HG03439 (cell line): ENCODE measurements around the gene CIRBP.
"Not testable (repeated sequence)": the region's sequence is repeated elsewhere in the genome, so short reads cannot be mapped to it uniquely, and the experiment has no call there.

Experiments used
- ATAC-seq: cut with Tn5 transposase; IDR thresholded peaks from one replicate; pipeline ENCODE4 v1.9.1; 2021; ENCODE audit warnings: mild to moderate bottlenecking, moderate library complexity; ENCODE audit not compliant: unreplicated experiment

CIRBP gene

DNA sequence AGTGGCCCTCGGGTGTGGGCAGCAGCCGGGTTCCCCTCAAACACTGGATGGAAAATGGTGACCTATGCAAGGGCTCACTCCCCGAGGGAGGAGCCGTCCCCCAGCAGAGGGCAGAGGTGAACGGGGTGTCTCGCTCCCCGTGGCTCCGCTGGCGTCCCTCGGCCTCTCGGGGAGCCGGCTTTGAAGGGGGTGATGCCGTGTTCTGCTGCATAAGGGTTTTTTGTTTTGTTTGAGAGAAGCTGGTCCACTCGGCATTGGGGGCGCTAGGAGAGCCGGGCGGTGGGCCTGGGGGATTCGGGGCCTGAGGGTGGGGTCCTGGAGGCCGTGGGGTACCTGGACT is 20.5 kb downstream of the CIRBP start:
- no peak for ATAC-seq

- ATAC-seq = no peak
Measured at GRCh38 chr19:1290196-1290702, 21.1 kb downstream of the CIRBP start.

GRCh38 chr19:1290703-1291651 is 21.8 kb downstream of the CIRBP start:
- no peak for ATAC-seq

DNA sequence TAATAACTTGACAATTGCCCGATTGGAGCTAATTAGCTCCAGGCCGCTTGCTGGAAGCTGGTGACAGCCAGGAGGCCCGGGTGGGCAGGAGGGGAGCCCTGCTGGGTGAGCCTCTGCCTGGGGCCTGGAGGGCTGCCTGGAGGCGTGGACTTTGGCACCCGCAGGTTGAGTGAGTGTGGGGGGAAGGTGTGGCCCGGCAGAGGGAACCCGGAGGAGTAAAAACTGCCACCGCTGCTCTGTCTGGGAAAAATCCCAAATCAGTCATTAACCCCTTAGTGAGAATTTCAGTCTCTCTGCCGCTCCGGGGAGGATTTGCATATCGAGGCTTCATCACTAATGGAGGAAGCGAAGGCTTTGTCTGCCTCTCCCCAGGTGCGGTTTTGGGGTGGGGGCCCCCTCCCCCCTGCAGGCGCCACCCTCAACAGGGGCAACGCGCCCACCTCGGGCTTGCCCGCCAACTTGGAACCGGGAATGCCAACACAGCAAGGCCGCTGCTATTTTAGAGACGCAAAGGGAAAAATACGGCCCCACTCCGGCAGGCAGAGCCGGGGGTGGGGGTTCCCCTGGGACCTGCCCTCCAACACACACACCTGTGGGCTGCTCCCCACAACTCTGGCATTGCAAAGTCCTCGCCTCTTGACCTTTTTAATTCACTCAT is 22.8 kb downstream of the CIRBP start:
- ATAC-seq = no peak

DNA sequence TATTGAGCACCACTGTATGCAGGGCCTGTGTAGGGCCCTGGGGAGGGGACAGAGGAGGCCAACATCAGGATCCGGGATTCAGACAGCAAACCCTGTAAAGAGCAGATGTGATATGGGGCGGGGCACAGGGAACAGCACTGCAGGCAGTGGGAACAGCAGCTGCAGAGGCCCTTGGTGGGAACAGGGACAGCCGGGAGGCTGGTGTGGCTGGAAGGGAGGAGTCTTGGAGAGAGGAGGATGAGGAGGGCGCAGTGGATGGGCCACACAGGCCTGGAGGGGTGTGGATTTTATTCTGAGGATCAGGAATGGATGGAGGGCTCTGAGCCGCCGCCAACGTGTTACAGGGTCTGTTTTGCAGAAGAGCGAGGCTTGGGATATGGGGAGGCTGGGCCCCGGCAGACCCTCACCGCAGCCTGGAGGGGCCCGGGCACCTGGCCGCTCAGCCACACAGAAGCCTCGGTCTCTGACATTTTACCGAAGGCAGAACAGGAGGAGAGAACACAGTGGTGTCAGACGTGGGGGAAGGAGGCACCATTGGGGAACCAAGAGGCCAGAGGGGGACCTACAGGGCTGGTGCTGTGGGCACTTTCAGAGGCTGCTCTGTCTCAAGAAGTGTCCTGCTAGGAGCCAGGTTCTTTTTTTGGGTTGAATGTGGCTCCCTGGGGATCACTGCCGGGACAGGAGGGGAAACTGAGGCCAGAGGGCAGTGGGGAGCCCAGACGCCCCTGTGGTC is 23.5 kb downstream of the CIRBP start:
- no peak for ATAC-seq

DNA sequence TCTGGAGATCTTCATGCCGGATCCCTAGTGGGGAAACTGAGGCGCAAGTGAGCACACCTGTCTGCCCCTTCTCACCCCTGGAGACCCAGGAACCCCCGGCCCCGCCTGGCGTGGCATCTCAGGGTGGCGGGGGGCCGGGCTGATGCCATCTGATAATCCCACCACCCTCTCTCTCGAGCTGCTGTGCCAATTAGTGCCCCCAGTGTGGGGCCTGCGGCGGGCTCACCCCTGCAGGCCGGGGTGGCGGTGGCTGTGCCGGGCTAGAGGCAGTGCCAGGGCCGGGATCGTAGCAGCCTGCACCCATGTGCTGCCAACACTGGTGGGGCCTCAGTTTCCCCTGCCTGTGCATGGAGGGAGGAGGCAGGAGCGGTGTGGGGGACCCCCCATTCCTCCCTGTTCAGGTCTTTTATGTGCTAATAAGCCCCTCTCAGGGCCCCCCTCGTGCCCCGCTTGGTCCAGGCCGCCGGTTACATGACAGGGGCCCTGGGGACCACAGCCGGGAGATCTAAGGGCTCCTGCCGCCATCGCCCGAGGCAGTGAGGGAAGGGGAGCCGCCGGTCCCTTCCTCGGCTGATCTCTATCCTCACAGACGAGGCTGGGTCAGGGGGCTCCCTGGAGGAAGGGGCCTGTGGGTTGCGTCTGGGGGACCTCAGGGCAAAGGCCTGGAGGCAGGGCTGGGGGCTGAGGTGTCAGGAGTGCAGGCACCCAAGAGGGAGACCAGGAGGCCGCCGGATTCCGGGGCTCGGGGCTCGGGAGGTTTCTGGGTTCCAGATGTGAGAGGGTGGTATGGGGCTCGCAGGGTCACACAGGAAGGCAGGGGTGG is 24.9 kb downstream of the CIRBP start:
- ATAC-seq = no peak

GRCh38 chr19:1294688-1295087 is 25.6 kb downstream of the CIRBP start:
- no peak for ATAC-seq

DNA sequence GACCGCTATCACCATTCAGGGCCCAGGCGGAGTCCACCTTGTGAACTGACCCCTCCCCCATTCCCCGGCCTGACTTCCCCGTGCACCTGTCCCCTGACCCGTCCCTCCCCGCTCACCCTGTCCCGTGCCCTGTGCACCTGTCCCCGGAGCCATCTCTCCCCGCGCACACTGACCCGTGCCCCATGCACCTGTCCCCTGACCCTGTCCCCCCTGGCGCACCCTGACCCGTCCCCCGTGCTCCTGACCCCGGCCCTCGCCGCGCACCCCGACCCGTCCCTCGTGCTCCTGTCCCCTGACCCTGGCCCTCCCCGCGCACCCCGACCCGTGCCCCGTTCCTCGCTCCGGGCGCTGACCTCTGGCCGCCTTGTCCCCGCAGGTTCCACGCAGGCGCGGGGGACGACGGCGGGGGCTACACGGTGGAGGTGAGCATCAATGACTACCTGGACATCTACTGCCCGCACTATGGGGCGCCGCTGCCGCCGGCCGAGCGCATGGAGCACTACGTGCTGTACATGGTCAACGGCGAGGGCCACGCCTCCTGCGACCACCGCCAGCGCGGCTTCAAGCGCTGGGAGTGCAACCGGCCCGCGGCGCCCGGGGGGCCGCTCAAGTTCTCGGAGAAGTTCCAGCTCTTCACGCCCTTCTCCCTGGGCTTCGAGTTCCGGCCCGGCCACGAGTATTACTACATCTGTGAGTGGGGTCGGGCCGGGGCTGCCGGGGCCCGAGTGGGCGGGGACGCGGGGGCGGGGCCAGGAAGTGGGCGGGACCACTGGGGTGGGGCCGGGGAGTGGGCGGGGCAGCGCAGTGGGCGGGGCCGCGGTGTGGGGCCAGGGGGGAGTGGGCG is 26.3 kb downstream of the CIRBP start:
- ATAC-seq = no peak

DNA sequence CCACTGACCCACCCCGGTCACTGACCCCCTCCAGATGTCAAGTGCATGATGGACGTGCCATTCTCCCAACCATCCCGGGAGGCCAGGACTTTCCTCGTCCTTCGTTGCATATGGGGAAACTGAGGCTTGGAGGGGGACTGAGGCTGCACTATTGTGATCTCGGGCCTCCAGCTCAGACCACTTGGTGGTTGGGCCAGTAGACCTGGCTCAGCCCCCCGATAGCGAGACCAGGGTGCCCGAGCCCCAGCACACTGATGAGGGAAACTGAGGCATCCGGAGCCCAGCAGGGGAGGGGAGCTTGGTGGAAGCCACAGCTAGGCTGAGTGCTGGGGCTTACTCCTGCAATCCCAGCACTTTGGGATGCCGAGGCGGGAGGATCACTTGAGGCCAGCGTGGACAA is 26.9 kb downstream of the CIRBP start:
- no peak for ATAC-seq

DNA sequence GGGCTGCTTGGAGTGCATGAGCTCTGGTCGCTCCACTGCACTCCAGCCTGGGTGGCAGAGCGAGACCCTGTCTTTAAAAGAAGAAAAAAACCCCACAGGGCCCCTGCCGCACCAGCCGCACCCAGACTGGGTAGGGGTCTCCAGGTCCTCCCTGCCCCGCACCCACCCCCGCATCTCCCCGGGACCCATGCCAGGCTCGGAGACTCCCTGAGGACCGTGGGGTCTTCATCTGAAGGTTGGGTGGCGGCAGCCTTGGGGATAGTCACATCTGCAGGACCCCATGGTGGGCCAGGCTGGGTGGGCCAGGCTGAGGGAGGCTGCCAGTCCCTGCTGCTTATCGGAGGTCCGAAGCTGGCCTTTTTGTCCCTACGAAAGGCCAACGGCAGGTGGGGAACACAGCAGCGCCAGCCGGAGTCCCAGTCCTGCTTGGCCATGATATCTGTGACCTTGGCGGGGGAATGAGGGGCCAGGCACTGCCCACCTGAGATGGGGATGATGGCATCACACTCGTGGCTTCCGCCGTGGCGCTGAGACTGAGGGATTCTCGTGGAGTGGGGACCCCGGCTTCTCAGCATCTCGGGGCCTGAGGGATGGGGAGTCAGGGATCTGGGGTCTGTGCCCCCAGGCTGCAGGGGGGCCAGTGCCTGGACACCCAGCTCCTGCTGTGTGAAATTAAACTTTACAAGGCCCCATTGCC is 27.6 kb downstream of the CIRBP start:
- ATAC-seq = no peak

DNA sequence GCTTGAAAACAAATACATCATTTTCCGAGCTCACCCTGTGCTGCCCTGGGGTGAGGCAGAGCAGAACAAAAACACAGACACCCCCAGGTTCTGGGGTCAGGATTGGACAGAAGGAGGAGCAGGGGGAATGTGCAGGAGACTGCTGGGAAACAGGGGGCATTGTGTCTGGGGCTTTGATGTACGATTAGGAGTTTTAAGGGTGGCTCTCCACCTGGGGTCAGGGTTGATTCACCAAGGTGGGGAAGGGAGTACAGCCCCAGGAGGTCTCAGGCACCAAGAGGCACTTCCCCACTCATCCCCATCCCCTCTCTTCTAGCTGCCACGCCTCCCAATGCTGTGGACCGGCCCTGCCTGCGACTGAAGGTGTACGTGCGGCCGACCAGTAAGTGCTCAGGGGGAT is 29.1 kb downstream of the CIRBP start:
- ATAC-seq = no peak

- no peak for ATAC-seq
Measured at GRCh38 chr19:1299801-1300200, 30.7 kb downstream of the CIRBP start.

GRCh38 chr19:1300744-1301490 is 31.8 kb downstream of the CIRBP start:
- ATAC-seq = no peak

DNA sequence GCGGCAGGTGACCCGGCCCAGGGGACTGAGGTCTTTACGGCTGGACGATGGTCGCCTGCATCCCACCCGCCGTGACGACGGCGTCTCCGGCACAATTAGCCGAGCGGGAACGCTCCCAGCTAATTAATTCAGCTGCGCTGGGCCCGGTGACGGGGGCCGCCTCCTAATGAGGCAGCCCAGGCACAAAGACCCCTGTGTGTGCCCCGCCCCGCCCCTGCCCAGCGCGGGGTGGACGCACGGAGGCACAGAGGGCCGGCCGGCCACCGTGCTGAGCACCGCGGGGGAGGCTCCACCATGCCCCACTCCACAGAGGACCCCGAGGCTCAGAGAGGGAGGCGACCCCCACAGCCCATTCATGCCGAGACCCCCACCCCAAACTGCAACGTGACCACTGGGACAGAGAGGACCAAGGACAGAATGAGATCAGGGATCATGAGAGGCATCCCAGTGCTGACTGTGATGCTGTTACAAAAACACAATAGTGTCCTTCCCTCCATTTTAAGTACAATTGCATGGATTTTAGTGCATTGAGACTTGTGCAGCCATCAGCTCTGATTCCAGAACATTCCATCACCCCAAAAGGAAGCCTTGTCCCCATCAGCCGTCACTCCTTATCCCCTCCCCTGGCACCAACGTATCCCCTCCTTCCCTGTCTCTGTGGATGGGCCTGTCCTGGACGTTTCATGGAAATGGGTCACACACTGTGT is 33.6 kb downstream of the CIRBP start:
- ATAC-seq = no peak

- ATAC-seq = no peak
Measured at GRCh38 chr19:1304197-1304924, 35.2 kb downstream of the CIRBP start.

DNA sequence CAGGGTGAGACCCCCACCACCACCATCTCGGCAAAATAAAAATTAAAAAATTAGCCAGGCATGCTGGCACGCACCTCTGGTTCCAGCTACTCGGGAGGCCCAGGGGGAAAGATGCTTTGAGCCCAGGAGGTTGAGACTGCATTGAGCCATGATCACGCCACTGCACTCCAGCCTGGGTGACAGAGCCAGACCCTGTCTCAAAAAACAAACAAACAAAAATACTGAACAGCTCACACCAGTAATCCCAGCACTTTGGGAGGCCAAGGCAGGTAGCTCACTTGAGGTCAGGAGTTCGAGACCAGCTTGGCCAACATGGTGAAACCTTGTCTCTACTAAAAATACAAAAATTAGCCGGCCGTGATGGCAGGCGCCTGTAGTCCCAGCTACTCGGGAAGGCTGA is 36.2 kb downstream of the CIRBP start:
- not testable (repeated sequence) for ATAC-seq

DNA sequence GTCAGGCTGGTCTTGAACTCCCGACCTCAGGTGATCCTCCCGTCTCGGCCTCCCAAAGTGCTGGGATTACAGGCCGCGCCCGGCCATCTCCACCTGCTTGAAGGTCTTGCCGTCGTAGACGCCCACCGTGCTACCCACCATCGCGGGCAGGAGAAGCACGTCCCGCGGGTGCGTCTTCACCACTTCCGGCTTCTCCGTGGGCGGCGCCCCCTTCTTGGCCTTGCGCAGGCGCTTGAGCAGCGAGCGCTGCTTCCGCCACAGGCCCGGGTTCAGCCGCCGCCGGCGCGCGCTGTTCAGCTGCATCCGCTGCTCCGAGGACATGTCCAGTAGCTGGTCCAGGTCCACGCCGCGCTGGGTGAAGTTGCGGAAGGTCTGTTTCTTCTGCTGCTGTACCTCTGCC is 38.2 kb downstream of the CIRBP start:
- no peak for ATAC-seq
